ENCODE data around the gene IKZF1. TPM values are rescaled to one million over a fixed set of nuclear protein-coding genes. Genes with fewer than 3 reads are reported as not detected.

Gene IKZF1
- total and polyA plus RNA-seq, 9 of the 15 experiments (the other 6 are each of a cell fraction or from before 2014, with no cell fraction given), result 12.6 to 85.3 (median 44.7) TPM

GRCh38 chr7:50303335-50304128, 984 bp upstream of the IKZF1 start (continued):
- no peak for TF ChIP-seq PTBP1 (IDR thresholded peaks at IDR 0.05; ENCODE audit: low read depth, low read length)
- no peak for TF ChIP-seq PHTF2 (CRISPR knock-in tag; IDR thresholded peaks at IDR 0.05)
- no peak for TF ChIP-seq RNF219 (CRISPR knock-in tag; IDR thresholded peaks at IDR 0.05)

GRCh38 chr7:50304911-50305582, 531 bp downstream of the IKZF1 start:
- peak; percentile 55 for ATAC-seq
- Histone ChIP-seq H2AFZ (ENCODE audit: low read depth, low read length) (peak overlapping the region; percentile 61; the same call in 1 of the 2 replicates), H3K79me2 (ENCODE audit: control insufficient read depth, insufficient read depth, low read length) (peaks cover 57% of the 10 kb centered on the region), H3K9me1 (ENCODE audit: control insufficient read depth, insufficient read depth, low read length) (no peaks in the 10 kb centered on the region), H3K4me1 (replicated peaks in 1 of 2; ENCODE audit: control insufficient read depth in 2 of 2, insufficient read depth in 2 of 2, low read length in 2 of 2) (peaks cover 20 to 24% of the 10 kb centered on the region in 2 experiments), H3K9me3 (replicated peaks; ENCODE audit: control insufficient read depth, insufficient read depth, low read depth, low read length) (no peaks in the 10 kb centered on the region), H3K4me2 (ENCODE audit: insufficient read depth, low read length) (peak overlapping the region; percentile 92), H3K4me3 (peak overlapping the region; percentile 70), H3K27ac (ENCODE audit: extremely low read depth, low read depth, low read length) (peak overlapping the region; percentile 80), H3K36me3 (ENCODE audit: control insufficient read depth, insufficient read depth, low read length) (peaks cover 6% of the 10 kb centered on the region; the same call in 2 of the 3 replicates), H3K9ac (ENCODE audit: insufficient read depth in 1 of 2, low read depth in 2 of 2, low read length in 2 of 2) (peak overlapping the region; percentile 78 to 94), H4K20me1 (replicated peaks; ENCODE audit: control insufficient read depth, insufficient read depth, low read length) (no peaks in the 10 kb centered on the region), H3K27me3 (ENCODE audit: control insufficient read depth in 2 of 2, insufficient read depth in 2 of 2, low read length in 2 of 2) (no peaks in the 10 kb centered on the region)
- BruUV-seq (replicated peaks), result TSS peak; percentile 28
- intact Hi-C loops (cut with micrococcal nuclease) (loop anchor here (5.0 kb wide), 2 partner anchors 78 to 112 kb away; no protein-coding TSS in a partner anchor), in situ Hi-C loops (cut with MboI) (loop anchor here (5.0 kb wide), 1 partner anchor 98 kb away; no protein-coding TSS in a partner anchor)
- CTCF ChIA-PET (ENCODE audit: low intra/inter-chr PET ratio), result no interaction called here
- POLR2A ChIA-PET, result interaction anchor here (1.0 to 1.1 kb wide), 2 partner anchors 21 to 51 kb away, joined by 3 read pairs; no protein-coding TSS in a partner anchor
- WGBS (ENCODE audit: insufficient coverage, low coverage, missing lambda C conversion rate), result under 1% methylated on average over 20 of the region's 20 CpGs
- no peak for FAIRE-seq
- peak in 1 of 4 experiments; percentile 67 for DNase-seq (ENCODE audit: extremely low read depth in 1 of 4, low spot score in 3 of 4)
- TF ChIP-seq GTF2E2 (tag; IDR thresholded peaks at IDR 0.05) (0 out of 2 replicates have a peak, but pooled peaks have one; percentile 52), DACH1 (IDR thresholded peaks at IDR 0.05; ENCODE audit: partially characterized antibody) (no peak), FOXO4 (CRISPR knock-in tag; IDR thresholded peaks at IDR 0.05) (no peak), PATZ1 (CRISPR knock-in tag; IDR thresholded peaks at IDR 0.05; ENCODE audit: borderline replicate concordance) (no peak), E2F5 (CRISPR knock-in tag; IDR thresholded peaks at IDR 0.05) (no peak), PYGO2 (tag; IDR thresholded peaks at IDR 0.05) (no peak), PTRF (tag; IDR thresholded peaks at IDR 0.05) (no peak), RBFOX2 (IDR thresholded peaks at IDR 0.05; ENCODE audit: low read depth, low read length) (no peak)
